Activated CD8-positive, alpha-beta memory T cell treated with anti-CD3 and anti-CD28 coated beads, Interleukin-2, amount 50 U/mL, for 4 hours (primary cell): ENCODE data around the gene C1QTNF3.
"Not testable (repeated sequence)": the region's sequence is repeated elsewhere in the genome, so short reads cannot be mapped to it uniquely, and the experiment has no call there.

ENCODE experiments used
- DNase-seq: peaks from one replicate; pipeline ENCODE4 v3.0.0-alpha.2; 2020

Gene C1QTNF3

DNA sequence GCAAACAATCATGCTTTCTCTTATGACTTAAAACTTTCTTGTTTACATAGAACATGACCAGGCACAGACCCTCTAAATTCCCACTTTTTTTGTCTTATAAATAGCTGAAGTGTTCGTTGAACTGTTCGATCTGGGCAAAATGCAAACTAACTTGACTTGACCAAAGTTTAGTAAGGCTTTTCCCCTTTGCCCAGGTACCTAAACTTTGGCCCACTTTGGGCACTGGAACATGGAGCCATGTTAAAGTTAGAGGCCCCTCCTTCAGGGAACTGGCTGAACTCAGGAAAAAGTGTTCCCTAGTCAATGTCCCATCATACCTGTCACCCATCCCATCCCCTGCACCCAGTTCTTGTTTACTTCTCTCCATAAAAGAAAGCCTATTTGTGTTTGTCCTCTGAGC lies 25.8 kb downstream of the C1QTNF3 start:
- DNase-seq, result no peak

DNA sequence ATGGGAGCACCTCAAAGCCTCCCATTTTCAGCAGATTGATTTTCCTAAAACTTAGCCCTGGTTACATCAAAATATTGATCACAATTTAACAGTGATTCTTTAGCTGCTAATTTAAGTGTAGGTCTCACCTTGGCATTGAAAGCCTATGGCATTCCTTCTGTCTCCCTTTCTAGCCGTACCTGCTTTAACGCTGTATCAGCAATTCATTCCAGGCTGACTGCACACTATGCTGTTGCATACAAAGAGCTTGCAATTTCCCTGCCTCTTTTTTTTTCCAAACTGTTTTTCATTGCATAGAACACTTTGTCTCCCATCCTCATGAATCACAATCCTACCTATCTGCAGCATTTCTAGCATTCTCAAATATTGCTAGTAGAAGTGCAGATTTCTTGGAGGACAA lies 26.3 kb downstream of the C1QTNF3 start:
- DNase-seq, result no peak

DNA sequence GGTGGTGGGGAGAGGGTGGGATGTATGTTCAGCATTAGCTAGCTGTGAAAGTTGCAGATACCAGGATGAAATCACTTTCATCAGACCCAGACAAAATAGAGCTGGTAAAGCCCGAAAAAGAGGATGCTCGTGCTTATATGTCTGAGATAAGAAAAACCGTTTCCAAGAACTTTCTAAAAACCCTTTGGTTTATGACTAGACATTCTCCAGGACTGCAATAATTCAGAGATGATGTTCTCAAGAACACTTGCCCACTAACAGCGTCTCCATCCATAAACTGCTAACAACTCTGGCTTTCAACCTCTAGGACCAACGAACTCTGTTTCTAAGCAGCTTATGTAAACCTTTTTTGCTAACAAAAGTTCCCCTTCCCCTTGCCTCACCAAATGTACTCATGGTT lies 26.8 kb downstream of the C1QTNF3 start:
- DNase-seq, result no peak

DNA sequence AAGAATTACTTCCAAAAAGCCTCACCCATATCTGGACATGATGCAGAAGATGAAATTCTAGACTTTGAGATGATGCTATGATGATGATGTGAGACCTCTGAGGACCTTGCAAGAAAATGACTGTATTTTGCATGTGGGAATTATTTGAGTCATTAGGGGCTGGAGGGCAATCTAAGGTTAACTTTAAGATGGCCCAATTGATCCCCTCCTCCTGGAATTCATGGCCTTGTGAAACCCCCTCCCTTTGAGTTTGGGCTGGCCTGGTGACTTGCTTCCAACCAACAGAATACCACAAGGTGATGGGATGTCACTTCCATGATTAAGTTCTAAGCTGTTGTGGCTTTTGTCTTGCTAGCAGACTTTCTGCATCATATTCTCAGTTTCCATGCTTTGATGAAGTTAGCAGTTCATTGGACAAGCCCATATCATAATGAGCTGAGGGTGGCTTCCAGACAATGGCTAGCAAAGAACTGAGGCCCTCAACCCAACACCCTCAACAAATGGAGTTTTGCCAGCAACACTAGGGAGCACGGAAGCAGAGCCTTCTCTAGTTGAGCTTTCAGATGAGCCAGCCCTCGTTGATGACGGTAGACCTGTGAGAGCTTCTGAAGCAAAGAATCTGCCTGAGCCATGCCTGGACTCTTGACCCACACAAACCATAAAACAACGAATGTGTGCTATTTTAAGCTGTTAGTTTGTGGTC lies 27.7 kb downstream of the C1QTNF3 start:
- no peak for DNase-seq

DNA sequence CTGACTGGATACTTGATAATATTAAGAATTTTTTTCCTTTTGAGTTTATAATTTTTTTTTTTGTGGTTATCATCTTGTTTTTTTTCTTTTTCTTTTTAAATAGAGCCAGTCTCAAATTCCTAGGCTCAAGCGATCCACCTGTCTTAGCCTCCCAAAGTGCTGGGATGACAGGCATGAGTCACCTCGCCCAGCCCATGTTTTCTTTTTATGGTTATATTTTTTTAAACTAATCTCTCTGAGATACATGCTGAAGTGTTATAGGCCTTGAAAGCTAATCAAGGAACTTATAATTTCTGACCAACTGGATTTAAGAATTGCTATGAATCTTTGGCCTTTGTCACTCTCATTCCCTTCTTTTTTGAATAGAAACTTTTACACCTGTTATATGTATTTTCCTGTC lies 28.4 kb downstream of the C1QTNF3 start:
- no peak for DNase-seq

DNA sequence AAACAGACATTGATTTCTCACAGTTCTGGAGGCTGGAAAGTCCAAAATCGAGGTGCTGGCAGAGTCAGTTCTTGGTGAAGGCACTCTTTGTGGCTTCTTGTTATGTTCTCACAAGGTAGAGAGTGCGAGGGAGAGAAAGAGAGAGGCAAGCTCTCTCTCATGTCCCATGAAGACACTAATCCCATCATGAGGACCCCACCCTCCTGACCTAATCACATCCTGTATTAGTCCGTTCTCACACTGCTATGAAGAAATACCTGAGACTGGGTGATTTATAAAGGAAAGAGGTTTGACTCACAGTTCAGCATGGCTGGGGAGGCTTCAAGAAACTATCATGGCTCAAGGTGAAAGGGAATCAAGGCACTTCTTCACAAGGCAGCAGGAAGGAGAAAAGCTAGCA lies 29.5 kb downstream of the C1QTNF3 start:
- no peak for DNase-seq

DNA sequence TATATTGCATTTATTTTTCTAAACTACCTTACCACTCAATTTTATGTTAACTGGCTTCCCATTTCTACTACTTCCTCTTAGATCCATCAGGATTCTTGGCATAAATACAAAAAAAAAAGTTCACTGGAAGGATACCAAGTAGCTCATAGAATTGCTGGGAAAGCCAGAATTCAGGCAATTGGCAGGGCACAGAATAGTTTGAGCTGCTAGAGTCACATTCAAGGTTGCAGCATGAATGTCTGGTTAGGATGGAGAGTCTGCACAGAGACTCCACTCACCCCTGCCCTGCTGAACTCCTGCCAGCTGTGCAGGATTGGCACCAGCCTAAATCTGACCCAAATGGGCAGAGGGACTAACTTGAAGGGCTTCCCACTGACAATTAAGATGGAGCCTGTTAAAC lies 30.2 kb downstream of the C1QTNF3 start:
- DNase-seq, result no peak

DNA sequence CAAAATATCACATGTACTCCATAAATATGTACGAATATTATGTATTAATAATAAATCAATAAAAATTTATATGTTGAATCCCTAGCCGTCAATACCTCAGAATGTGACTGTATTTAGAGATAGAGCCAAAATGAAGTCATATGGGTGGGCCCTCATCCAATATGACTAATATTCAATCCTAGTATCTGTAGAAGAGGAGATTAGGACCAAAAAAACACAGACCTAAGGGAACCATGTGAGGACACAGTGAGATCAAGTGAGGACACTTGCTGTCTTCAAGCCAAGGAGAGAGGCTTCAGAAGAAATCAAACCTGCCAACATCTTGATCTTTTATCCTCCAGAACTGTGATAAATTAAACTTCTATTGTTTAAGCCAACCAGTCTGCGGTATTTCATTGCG lies 31.5 kb downstream of the C1QTNF3 start:
- DNase-seq, result no peak

DNA sequence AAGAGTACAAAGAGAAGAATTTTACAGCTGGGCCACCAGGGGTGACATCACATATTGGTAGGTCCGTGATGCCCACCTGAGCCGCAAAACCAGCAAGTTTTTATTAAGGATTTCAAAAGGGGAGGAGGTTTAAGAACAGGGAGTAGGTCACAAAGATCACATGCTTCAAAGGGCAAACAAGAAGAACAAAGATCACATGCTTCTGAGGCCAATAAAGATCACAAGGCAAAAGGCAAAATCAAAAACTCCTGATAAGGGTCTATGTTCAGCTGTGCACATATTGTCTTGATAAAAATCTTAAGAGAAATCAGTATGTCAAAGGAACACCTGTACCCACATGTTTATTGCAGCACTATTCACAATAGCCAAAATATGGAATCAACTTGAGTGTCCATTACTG lies 32.9 kb downstream of the C1QTNF3 start:
- not testable (repeated sequence) for DNase-seq

DNA sequence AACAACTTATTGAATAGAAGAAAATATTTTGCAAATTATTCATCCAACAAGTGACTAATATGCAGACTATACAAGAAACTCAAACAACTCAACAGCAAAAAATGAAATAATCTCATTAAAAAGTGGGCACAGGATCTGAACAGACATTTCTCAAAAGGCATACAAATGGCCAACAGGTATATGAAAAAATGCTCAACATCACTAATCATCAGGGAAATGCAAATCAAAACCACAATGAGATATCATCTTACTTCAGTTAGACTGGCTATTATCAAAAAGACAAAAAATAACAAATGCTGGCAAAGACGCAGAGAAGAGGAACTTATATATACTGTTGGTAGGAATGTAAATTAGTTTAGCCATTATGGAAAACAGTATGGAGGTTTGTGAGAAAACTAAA lies 33.4 kb downstream of the C1QTNF3 start:
- DNase-seq, result no peak

DNA sequence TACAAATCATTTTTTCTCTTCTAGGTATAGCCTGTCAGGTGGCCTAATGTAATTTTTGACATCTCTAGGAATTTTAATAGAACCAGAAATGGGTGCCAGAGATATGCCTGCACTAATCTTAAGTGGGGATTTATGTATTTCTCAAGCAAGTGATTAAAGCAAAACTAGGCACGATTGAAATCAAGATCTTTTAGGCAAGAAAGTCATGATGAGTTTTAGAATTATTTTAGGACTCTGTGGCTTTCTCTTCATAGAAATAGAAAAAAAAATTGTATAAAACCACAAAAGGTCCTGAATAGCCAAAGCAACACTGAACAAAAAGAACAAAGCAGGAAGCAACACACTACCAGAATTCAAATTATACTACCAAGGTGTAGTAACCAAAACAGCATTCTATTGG lies 34.2 kb downstream of the C1QTNF3 start:
- DNase-seq, result no peak

DNA sequence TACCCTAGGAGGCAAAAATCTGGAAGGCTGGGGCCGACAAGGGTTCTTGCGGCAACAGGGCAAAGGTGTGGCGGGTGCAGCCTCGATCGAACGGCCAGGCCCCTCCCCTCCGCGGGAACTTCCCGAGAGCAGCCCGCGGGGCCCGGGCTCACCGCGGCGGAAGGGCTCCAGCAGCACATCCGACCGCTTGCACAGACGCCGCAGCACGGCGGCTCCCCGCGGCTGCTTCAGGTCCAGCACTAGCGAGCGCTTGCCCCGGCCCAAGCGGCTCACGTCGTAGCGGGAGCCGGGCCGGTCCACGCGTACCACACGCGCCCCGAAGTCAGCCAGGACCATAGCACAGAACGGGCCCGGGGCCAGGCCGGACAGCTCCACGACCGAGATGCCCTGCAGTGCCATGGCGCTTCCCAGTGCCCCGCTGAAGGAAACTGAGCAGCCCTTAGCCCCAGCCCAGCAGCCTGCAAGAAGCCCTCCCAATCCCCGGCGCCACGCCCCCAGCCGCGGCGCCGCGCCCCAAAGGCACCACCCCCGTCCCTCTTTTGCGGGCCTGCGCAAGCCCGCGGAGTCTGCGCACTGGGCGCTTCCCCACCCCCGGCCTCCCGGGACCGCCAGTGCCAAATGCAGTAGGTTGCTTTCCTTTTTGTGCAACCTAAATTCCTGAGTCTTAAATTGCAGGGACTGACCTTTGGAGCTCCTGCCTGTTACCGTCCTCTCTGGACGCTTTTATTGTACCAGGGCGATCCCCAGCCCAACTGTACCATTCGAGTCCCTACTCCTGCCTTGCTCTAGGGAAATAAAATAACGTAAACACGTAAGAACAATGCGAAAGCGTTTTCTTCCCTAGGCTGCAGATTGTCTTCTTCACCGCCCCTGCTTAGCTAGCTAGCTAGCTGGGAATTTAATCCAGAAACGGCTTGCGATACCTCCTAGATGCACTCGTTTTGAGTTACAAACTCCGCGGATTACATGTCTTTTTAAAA lies 35.1 kb downstream of the C1QTNF3 start, which contains the start of gene AMACR:
AMACR (minus strand) TSS at position 430 of the 980 bp plus-strand sequence; CDS start at position 399, 31 bp downstream.
- DNase-seq, result peak; percentile 88

DNA sequence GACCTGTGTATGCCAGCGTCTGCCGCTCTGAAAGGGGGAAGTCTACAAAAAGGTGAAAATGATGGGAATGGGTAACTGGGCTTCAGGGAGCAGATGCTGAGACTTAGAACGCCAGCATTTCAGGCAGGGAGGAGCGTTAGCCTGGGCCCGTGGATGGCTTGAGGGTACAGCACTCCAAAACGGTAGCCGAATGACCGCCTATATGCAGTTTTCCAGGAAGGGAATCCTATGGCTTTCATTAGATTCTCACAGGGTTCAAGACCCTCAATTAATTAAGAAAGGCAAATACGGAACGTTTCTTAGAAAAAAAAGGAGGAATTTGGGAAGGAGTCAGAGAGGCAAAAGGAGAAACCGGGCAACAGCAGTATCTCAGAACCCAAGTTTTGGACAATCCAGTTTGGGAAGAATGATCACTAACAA lies 35.8 kb downstream of the C1QTNF3 start:
- DNase-seq, result no peak

DNA sequence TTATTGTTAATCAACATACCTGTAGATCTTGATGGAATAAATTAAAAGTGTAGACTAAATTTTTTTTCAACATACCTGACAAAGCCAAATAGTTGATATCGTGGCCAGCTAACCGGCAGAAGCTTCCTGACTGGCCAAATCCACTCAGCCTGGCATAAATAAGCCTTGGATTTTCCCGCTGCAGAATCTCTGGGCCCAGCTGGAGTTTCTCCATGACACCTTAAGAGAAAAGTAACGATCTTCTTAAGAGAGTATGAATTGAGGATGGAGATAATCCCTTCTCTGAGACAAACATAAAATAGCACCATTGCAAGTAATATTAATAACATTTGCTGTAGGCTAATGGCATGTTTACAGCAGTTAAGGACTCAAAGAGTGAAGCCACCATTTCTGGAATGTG lies 37.3 kb downstream of the C1QTNF3 start:
- no peak for DNase-seq

DNA sequence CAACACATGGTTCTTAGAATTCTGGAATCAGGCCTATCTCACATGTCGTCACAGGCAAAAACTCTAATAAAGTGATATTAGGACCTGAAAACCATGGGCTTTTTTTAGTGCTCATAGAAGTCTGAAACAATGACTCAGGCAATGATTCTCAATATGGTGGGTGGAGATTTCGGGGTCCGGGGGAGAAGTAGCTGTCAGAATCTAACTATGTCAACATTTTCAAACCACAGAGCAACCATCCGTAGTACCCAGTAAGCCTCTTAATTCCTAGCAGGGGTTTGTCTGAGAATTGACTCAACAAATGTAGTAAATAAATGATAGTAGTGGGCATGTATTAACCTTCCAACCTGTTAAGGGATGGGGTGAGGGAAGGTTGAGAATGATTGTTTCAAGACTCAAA lies 37.8 kb downstream of the C1QTNF3 start:
- no peak for DNase-seq

DNA sequence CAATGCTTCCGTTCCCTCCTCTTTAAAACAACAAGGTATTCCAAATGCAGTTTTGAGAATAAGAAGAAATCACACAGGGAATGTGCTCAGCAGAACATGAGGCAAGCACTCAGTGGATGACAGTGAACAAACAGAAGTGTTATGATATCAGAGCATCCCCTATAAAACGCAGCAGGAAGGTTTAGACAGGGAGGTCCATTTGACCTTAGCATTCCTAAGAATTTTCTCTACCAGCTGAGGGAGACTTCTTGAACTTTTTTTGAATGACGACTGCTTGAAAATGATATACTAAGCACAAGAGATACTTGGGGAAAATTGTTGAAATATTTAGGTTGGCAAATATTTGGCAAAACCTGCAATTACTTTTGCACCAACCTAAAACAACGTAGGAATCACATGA lies 39.1 kb downstream of the C1QTNF3 start:
- no peak for DNase-seq

DNA sequence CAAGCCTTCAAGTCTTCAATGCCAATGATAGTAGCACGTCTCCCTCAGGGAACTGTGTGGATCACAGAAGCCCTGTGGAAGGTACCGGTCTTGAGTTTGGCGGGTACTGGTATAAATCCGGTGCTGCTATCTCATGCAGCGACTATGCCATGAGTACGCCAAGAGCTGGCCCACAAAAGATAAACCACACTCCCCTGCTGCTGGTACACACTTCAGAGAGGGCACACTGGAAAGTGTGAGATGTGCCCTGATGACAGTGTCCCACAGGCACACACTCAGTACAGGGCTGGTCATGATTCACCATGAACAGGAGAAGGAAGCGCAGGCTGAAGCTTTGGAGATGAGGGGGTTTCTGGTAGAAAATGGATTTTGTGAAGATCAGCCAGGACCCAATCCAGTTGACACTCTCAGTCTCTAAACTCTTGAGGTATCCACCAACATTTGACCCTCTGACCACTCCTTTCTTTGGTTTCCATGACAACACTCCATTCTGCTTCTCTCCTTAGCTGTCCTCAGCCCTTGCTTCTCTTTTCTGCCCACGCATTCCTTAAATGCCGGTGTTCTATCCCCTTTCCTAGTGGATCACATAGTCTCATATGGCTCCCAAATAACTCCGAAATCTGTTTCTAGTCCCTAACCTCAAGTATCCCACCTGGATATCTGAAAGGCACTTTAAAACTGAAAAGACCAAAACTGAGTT lies 40.2 kb downstream of the C1QTNF3 start:
- no peak for DNase-seq

DNA sequence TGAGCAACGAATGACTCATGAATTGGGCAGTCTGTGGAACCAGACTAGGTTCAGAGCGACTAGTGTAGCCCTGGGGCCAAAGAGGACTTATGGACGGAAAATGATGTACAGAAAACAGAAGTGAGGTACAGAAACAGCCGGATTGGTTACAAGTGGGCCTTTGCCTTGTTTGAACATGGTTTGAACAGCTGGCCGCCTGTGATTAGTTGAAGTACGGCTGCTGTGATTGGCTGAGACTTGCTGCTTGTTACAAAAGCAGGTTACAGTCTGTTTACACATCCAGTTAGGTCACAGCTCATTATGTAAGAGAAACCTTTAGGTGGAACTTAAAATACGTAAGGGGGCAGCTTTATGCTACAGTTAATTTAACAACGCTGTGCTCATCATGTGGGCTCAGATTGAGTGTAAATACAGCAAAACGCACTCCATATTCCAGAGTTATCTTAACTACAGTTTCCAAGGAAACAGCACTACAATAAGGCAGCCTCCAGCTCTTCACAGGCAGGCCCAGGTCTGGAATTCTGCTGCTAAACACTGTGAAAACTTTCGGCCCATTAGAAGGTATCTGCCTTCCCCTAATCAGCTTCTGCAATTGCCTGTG lies 41.7 kb downstream of the C1QTNF3 start:
- DNase-seq, result no peak

DNA sequence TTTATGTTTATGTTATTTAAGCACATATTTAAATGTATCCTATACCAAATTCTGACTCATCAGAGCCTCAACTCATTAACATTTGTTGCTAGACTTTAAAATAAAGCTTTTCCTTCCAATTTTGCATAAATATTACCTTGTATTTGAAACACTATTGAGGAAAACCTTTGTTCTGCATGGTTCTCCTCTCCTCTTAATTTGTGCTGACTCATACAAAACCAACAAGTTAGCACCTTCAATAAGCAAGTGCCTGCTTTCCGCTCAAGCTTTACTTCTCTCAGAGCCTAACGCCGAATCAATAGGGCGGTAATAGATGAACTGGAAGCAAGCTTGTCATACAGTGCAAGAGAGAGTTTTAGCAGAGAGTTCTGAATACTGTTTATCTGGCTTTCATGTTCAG lies 43.0 kb downstream of the C1QTNF3 start:
- DNase-seq, result no peak

DNA sequence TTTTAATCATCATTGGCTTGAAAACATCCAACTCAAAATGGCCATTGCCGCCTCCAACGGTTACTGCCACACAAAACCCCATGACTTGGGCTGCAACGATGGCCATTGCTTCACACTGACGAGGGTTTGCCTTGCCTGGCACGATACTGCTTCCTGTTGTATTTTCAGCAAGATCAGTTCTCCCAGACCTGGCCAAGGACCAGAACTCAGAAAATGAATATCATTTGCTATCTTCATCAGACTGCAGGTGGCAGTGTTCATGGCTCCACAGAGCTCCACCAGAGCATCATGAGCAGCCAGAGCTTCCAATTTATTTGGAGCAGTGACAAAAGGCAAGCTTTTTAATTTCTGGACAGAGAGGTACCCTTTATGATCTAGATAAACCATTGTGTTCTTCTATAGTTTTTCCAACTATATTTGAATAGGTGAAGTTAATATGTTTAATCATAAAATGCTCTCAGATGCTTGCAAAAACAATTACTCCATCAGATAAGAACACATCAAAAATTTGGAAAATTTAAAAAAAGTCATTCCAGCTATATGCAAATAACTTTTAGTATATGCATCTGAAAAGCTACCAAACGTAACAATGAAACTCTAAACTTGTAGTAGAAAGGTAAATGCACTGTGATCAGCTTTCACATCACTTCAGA lies 45.6 kb downstream of the C1QTNF3 start:
- no peak for DNase-seq

DNA sequence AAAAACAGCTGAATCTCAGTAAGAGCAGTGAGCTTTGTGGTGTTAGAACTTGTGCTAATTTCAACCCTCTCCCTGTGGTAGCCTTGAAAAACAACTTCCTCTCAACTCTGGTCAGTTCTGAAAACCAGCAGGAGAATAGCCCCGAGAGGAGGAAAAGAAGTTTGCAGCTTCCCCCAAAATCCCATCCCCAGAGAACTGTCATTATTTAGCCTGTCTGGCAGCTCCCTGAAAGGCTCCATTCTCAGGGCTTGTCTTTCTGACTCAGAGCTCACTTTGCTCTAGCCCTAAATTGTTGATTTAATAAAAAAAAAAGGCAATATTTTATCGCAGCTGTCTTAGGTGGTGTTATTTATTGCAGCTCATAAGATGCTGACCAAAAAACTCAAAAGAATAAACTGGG lies 47.1 kb downstream of the C1QTNF3 start:
- no peak for DNase-seq

DNA sequence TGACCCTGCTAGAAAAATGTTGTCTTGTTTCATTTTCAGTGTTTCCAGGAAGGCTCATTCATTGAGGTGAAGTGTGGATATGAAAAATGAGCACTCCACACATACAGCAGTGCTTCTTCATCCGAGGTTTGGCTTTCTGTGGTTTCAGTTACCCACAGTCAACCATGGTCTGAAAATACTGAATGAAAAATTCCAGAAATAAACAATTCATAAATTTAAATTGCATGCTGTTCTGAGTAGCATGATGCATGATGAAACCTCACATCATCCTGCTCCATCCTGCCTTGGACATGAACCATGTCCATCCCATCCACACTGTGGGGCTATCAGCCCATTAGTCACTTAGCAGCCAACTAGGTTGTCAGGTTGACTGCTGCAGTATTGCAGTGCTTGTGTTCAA lies 48.2 kb downstream of the C1QTNF3 start:
- DNase-seq, result no peak

DNA sequence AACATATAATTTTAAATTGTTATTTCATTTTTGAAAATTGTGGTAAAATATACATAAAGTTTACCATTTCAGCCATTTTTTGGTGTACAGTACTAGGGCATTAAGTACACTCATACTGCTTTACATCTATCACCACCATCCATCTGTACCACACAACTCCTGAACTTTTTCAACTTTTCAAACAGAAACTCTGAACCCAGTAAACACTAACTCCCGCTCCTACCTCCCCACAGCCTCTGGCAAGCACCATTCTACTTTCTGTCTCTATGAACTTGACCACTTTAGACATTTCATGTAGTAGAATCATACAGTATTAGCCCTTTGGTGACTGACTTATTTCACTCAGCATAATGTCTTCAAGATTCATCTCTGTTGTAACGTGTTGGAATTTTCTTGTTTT lies 50.1 kb downstream of the C1QTNF3 start:
- no peak for DNase-seq
